ENCODE measurements around the gene LRRTM4.

- no peak for TF ChIP-seq CTCF (IDR thresholded peaks at IDR 0.05; ENCODE audit: poor library complexity)
- TF ChIP-seq EZH2 (IDR thresholded peaks at IDR 0.05; ENCODE audit: borderline replicate concordance), result no peak
- TF ChIP-seq EZH2phosphoT487 (IDR thresholded peaks at IDR 0.05; ENCODE audit: low read depth, severe bottlenecking, unreplicated experiment), result no peak
Measured at GRCh38 chr2:77488141-77488540, 34.0 kb downstream of the LRRTM4 start.

Data from hepatocyte (in vitro differentiated cells).